ENCODE measurements around the gene AQP1. TPM values are rescaled to one million over a fixed set of nuclear protein-coding genes. Genes with fewer than 3 reads are reported as not detected.

Gene AQP1
- 0.82 and 6.9 TPM in 2 replicates for total RNA-seq

DNA sequence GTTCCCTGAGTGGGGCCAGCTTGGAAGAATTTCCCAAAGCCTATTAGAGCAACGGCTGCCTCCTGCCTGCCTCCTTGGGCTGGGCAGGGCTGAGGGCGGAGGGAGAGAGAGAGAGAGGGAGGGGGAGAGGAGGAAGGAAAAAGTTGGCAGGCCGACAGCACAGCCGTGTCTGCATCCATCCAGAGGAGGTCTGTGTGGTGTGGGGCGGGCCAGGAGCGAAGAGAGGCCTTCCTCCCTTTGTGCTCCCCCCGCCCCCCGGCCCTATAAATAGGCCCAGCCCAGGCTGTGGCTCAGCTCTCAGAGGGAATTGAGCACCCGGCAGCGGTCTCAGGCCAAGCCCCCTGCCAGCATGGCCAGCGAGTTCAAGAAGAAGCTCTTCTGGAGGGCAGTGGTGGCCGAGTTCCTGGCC is at the start of gene AQP1:
AQP1 (plus strand) TSS at position 293 of the 409 bp plus-strand sequence; CDS start at position 350, 57 bp downstream.
- no peak for DNase-seq (ENCODE audit: extremely low read depth, low read depth, low spot score)

DNA sequence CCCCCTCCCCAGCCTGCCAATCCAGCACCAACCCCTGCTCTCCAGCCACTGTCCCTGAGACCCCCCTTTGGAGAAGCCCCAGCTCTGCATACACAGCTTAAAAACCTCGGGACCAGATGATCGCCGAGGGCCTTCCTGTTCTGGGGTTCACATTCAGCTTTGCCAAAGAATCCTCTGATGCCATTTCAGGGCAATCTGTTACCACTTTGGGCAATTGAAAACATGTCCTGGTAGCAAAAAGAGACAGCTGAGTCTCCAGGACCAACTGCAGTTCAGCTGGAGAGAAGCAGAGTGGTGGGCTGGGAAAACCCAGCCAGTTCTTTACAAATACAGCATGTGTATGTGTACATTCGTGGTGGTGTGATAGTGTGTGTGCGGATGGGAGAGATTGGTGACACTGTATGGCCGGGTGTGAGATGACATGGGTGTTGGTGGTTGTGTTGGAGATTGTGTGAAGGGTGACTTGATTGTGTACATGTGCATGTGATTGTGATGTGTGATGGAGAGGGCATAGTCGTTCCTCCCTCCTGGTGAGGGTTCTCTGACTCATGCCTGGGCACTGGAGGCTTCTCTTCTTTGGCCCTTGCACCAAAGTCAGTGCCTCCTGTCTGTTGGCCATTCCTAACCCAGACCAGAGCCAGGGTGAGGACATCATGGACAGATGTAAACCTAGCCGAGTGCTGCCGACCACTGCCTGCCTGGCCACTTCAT is 48.5 kb upstream of the AQP1 start:
- no peak for DNase-seq (ENCODE audit: extremely low read depth, low read depth, low spot score)

DNA sequence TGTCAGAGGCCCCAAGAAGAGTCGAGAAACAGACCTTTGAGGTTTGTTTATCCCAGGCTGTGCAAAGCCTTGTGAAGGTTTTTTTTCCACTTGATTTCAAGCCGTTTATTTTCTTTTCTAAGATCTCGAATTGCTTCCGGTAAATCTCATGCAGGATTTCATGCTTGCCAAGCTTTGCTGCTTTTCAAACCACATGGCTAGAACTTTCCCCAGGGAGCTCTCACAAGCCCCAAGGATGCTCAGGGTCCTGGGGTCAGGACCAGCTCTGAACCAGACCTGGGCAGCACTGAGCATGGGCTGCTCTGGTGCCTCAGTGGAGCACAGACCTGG is 48.0 kb upstream of the AQP1 start:
- no peak for DNase-seq (ENCODE audit: extremely low read depth, low read depth, low spot score)

DNA sequence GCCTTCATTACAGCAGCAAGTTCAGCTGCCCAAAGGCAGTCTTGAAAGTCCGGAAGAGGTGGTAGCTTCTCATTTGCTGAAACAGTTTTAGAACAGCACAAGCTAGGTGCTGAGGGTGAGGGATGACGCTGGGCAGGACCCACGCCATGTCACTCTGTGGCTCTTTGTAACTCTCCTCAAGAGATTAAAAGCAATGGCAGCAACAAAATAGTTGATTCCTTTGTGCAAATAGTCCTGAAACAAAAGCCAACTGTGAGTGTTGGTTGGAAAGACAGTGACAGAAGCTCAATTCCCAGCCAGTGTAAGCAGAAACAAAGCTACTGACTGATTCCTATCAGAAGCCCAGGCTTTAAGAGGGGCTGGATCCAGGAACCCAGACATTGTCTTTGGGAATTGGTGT is 47.6 kb upstream of the AQP1 start:
- DNase-seq (ENCODE audit: extremely low read depth, low read depth, low spot score) = no peak

DNA sequence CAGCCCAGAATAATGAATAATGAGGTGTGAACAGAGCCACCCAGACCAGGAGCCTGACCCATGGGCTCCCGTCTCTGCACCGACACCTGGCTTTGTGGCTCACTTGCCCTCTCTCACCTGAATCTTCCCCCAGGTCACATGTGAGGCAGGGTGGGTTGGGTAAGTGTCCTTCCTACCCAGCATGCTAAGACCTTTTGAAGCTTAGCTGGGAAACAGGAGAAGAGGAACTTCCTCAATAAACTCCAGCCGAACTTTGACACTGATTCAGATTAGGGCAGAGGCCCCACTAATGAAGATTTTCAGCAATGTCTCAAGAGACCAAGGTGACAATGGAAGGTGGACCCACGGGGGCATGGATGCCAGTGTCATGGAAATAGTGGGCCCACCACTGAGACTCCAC is 46.6 kb upstream of the AQP1 start:
- no peak for DNase-seq (ENCODE audit: extremely low read depth, low read depth, low spot score)

DNA sequence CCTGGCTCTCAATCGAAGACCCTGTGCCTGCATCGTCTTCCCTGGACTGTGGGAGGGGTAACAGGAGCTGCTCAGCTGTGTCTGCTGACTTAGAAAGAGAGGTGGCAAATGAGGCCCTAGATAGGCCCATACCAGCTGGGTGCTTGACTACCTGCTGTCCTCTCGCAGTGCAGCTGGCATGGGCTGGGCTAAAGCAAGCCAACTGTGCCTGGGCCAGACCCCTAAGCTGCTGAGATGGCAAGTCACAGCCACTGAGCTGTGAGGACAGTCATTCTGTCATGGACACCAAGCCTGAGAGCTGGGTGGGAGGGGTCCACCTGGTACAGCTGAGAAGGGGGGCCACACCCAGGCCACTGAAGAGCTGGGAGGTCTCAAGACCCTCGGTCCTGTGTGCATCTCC is 45.8 kb upstream of the AQP1 start:
- no peak for DNase-seq (ENCODE audit: extremely low read depth, low read depth, low spot score)

DNA sequence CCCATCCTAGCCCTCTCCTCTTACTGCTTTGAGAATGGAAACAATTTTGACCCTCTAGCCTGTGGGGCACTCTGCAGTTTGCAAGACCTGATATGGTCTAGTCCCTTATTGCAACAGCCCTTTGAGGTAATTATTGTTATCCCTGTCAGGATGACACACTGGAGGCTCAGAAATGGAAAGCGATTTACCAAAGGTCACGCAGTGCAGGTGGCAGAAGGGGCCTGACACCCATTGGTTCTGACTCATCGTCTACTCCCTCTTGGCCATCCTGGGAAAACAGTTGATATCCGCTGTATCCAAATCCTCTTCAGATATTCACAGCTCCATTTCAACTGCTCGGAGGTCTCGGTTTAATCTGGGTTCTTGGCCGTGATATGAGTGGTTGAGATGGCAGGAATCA is 44.7 kb upstream of the AQP1 start:
- DNase-seq (ENCODE audit: extremely low read depth, low read depth, low spot score) = no peak

DNA sequence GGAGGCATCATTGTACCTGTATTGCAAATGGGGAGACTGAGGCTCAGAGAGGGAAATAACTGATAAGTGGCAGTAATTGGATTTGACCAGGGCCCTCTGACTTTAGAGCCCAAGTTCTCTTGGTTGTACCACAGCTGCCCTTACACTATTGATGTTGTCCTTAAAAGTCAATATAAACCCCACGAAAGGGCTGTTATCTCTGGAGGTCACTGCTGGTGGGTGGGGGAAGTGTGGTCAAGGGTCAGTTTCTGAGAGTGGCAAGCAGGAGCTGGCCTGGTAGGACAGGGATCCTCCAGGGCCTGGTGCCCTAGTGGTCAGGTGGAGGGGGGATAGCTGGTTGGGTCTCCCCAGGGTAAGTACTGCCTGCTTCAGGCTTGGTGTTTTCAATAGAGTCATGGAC is 44.2 kb upstream of the AQP1 start:
- no peak for DNase-seq (ENCODE audit: extremely low read depth, low read depth, low spot score)

DNA sequence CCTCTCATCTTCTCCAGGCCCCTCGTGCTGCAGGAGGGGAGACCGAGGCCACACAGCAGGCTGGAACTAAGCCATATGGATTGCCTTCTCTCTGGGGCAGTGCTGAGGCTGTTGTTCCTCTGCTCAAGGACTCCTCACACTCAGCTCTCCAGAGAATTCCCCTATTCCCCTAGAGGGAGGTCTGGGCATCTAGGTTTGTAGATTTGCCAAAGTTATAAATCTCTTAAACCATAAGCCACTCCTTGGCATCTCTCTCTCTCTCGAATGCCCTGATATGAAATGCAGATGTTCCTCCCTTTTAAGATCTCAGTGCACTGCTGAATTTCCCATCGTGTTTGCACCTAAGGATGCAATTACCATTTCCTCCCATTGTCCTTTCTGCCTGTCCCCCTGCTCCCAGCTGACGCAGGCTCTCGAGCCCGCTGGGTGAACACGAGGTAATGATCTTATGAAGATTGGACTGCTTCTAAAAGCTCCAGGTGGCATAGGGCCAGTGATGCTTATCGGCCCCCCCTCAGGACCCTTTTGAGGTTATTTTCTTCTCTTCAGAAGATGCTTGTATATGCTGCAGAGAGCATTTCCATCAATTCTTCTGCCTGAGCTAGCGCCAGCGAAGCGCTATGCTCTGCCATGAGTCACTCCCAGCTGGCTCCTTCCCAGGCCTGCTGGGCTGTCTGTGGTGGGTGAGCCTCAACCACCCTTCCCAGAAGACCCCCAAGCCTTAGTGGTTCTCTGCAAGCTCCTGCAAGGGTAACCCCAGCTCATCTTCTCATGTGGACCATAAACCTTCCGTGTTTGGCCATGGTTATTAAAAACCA is 41.6 kb upstream of the AQP1 start:
- DNase-seq (ENCODE audit: extremely low read depth, low read depth, low spot score) = peak; percentile 83

DNA sequence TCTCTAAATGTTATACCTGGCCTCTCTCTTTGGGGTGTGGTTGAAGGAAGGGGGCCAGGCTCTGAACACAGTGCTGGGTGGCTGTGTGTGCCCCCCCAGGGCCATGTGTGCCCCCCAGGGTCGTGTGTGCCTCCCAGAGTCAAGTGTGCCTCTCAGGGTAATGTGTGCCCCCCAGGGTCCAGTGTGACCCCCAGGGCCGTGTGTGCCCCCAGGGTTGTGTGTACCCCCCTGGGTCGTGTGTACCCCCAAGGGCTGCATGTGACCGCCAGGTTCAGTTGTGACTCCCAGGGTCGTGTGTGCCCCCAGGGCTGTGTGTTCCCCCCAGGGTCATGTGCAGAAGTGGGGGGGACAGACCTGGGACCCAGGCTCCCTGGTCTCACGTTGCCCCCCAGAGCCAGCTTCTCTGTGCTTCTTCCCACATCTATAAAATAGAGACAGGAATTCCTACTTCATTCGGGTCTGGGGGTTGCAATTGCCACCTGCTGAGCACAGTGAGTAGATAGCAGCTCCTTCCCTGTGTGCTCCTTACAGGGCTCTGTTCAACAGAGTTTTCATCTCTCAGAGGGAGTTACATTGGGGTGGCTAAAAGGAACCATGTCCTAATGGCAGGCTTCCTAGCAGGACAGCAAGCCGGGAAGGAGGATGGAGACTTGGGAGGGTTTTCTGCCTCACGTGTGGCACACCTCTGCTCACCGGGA is 40.7 kb upstream of the AQP1 start:
- DNase-seq (ENCODE audit: extremely low read depth, low read depth, low spot score) = no peak

DNA sequence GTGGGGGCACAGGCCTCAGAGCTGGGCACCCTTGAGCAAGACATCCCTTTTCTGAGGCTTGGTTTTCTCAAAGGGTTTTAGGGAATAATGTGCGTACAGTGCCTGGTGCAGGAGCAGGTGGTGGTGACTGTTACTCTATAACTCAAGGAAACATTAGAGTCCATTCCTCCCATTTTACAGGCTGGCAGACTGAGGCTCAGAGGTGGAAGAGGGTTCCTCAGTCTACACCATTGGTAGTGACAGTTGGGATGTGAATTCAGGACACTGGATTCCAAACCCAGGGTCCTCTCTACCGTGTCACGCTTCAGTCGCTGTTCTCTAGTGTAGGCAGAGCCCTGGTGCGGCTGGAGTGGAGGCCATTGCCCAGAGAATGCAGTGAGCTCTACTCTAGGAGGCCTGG is 40.0 kb upstream of the AQP1 start:
- DNase-seq (ENCODE audit: extremely low read depth, low read depth, low spot score) = no peak

DNA sequence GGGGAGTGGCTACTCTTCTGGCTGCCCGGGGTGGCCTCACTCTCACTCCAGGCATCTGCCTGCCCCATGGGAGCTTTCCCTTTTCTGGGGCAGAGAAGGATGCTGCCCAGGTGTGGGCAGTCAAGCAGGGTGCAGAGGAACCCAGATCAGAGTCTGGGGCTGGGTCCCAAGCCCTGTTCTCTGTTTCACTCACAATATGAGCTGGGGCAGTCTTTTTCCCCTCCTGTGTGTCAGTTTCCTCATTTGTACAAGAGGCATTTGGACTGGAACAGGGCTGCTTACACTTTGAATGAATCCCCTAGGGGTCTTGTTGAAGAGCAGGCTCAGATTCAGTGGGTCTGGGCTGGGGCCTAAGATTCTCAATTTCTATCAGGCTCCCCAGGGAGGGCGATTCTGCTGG is 38.4 kb upstream of the AQP1 start:
- no peak for DNase-seq (ENCODE audit: extremely low read depth, low read depth, low spot score)

DNA sequence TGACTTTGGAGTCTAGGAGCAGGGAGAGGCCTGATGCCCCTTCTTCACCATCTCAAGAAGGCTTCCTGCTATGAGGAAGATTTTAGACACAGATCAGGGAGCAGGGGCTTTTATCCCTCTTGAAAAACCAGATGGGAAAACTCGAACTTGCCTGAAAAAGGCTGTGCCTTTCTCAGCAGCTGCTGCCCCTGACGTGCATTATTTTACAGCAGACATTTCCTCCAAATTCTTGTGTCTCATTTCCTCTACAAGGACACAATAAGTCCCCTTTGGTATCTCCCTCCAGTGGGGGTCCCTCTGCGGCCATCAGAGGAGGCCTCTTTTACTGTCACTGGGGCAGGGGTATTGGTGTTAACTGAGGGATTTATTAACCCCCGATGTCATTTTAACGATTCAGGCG is 38.0 kb upstream of the AQP1 start:
- no peak for DNase-seq (ENCODE audit: extremely low read depth, low read depth, low spot score)

DNA sequence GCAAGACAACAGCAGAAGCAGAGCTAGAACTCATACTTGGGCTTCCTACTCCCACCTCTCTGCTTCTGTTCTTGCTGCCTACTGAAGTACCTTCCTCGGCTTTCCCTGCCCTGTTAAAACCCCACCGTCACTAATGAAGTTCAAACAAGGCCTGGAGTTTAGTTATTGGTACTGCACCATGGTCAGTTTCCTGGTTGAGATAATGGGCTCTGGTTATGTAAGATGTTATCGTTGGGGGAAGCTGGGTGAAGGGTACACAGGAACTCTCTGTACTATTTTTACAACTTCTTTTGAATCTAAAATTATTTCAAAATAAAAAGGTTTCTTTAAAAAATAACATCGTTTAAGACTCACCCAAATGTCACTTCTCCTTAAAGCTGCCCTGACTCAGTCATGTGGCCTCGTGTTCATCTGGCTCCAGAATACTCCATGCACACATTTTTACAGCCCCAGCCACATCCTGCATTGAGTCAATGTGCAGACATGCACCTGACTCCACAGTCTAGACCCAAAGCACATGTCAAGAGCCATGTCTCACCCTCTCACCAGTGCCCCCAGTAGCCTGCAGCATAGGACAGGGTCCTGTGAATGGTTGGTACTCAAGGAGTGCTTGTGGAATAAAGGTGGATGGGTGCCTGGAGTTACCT is 36.9 kb upstream of the AQP1 start:
- no peak for DNase-seq (ENCODE audit: extremely low read depth, low read depth, low spot score)

DNA sequence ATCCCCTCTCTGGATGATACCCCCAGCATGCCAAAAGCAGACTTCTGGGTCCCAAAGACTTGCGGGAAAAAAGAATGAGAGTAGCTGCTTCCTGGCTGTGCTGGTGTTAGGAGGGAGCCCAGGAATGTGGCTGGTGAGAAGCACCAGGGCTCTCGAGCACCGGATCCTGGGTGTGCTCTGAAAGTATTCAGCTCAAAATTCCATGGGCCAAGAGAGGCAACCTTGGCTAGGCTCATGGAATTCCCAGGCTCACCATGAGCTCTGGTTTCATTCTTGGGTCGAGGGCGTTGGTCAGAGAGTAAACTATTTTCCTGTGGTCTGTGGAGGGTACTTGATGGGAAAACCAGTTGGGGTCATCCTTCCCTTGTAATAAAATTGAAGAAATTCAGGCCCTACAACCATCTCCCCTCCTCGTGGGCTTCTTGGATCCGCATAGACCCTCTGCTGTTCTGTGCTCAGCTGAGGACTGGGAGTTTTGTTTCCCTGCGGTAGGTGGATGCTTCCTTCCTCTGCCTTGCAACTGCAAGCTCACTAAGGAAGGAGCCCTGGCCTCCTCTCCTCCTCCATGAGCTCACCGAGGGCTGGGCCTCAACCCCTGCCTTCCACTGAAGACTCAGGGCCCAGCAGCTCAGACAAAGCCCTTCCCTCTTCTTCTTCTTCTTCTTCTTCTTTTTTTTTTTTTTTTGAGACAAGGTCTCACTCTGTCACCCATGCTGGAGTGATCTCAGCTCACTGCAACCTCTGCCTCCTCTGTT is 34.5 kb upstream of the AQP1 start:
- no peak for DNase-seq (ENCODE audit: extremely low read depth, low read depth, low spot score)

DNA sequence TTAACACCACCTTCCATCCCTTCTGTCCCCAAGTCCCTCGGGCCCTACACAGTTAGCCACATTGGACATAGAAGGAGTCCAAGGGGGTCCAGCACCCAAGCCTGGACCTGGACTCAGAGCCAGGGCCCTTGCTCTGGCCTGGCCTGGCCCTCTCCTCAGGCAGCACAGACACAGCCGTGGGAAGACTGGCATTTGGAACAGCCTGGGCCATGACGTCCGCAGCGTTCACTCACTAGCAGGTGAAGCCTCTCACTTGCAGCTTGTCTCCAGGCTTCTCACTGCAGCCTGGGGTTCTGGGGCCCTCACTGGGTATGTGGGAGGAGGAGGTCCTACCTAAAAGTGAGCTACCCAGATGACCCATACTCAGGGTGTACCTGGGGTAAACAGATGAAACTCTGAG is 33.7 kb upstream of the AQP1 start:
- no peak for DNase-seq (ENCODE audit: extremely low read depth, low read depth, low spot score)

DNA sequence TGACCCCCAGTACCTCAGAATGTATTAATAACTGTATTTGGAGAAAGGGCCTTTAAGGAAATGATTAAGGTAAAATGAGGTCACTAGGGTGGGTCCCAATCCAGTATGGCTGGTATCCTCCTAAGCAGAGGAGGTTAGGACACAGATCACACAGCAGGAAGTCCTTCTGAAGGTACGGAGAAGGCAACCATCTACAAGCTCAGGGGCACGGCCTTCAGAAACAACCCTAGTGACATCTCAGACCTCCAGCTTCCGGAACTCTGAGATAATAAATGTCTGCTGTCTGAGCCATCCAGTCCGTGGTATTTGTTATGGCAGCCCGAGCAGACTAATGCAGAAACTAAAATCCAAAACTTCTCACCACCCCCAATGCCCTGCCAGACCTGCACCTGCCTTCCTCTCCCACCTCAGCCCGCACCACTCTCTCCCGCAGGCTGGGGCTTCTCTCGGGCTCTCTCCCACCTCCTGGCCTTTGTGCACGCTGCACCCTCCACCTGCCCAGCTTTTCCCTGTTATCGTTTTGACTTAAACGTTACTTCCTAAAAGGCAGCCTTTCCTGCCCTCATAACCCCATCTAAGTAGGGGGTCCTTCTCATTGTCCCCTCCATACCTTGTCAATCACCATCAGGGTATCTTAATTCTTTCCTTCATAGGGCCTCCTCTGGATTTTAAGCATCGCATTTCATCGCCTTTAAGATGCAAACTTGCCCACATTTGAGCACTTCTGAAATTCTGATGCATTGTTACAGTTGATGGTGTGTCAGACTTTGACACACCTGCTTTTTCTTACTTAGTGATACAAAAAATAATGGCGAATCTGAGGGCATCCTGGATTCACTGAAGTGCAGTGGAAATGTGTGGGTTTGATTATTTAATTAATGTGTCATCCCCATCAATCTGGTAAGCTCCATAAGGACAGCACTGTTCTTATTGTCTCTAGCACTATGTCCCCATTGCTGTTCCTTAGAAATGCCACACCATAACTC is 32.2 kb upstream of the AQP1 start:
- no peak for DNase-seq (ENCODE audit: extremely low read depth, low read depth, low spot score)

DNA sequence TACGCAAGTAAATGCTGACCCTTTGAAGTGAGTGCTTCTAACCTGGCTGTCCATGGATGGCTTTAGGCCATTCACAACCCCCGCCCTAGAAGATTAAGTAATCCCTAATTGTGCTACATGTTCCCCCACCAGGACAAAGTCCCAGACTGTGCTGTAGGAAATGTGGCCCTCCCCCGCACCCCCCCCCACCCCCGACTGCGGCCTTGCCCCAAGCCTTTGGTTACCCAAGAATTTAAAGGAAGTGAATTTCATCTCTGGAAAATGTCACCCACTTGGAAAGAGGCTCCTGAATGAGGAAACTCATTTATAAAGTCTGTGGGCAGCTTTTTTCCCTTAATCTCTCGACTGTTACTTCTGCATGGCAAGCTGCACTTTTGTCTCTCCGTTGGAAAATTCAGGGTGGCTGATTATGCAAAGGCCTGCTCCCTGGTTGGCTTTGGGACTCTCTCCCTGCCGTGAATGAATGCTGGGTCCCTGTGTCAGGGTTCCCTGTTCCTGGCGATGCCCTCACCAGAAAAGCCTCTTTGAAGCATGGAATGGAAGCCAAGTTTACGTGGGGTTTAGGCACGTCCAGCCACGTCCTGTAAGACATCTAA is 31.4 kb upstream of the AQP1 start:
- DNase-seq (ENCODE audit: extremely low read depth, low read depth, low spot score) = no peak

DNA sequence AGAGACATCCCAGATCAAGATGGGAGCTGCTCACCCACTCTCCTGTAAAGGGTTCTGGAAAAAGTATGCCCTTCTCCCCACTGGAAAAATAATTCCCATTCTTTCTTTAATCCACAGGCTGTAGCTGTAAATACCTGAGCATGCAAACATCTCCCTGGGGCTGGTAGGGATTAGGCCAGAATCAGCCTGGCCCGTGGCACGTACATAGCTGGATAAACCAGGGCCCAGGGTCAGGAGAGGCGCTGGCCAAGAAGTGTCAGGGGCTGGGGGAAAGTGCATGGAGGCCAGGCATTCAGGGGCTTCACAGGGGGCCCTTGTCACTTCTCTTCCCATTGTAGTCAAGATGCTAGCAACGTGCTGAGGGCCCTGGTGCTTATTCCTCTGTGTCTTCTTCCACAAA is 30.7 kb upstream of the AQP1 start:
- DNase-seq (ENCODE audit: extremely low read depth, low read depth, low spot score) = no peak
